Esophagus squamous epithelium (tissue), 5 donors: Measurements from ENCODE around the gene MCRIP1. TPM values are rescaled to one million over a fixed set of nuclear protein-coding genes. Genes with fewer than 3 reads are reported as not detected.

Experiments
- DNase-seq: peaks from one replicate; lab custom pipeline; 2025; lab: John Stamatoyannopoulos, UW
- H3K27ac ChIP-seq, 4 donors: fragments of 200-600 bp; sonication (generic); one replicate each; pipeline ENCODE4 v1.5.1; 2016 to 2019; ENCODE audit warnings: mild to moderate bottlenecking in 1 of 4
- H3K27me3 ChIP-seq, 4 donors: fragments of 200-600 bp; sonication (generic); 1 replicate in 3 of 4; 2 replicates in 1 of 4; pipeline versions ENCODE4 v1.5.1 to v1.6.0; 2017 to 2021; ENCODE audit warnings: antibody characterized with exemption in 1 of 4
- H3K36me3 ChIP-seq, 3 donors: fragments of 200-600 bp; sonication (generic); one replicate each; pipeline ENCODE4 v1.5.1; 2016 to 2019
- H3K4me1 ChIP-seq, 3 donors: fragments of 200-600 bp; sonication (generic); one replicate each; pipeline ENCODE4 v1.5.1; 2017 to 2019
- H3K4me3 ChIP-seq, 4 donors: fragments of 200-600 bp; sonication (generic); 1 replicate in 3 of 4; 2 replicates in 1 of 4; pipeline ENCODE4 v1.5.1; 2016 to 2019; ENCODE audit warnings: mild to moderate bottlenecking in 2 of 4, moderate library complexity in 1 of 4
- H3K9me3 ChIP-seq, 3 donors: fragments of 200-600 bp; sonication (generic); one replicate each; pipeline ENCODE4 v1.5.1; 2016 to 2019
- CTCF ChIP-seq, 6 experiments: fragments of 450-650 bp in 4 of 6; fragments of 200-600 bp in 2 of 6; sonication (generic) in 2 of 6; IDR thresholded peaks; one replicate each; pipeline ENCODE4 v1.5.1; 2016 to 2019; ENCODE audit warnings: antibody characterized with exemption in 6 of 6, mild to moderate bottlenecking in 4 of 6, moderate library complexity in 4 of 6
- POLR2A ChIP-seq, 4 donors: fragments of 450-650 bp; IDR thresholded peaks; one replicate each; pipeline ENCODE4 v1.6.1; 2017; ENCODE audit warnings: antibody characterized with exemption in 4 of 4, mild to moderate bottlenecking in 4 of 4, moderate library complexity in 3 of 4
- WGBS, 2 donors: methylation state at CpG; one replicate each; pipeline ENCODE4 v1.1.5; 2018; 5-methylcytosine and 5-hydroxymethylcytosine counted together
- intact Hi-C: fragments of 100-400 bp; cut with DNase I; formaldehyde crosslinking; loops from one replicate; pipeline ENCODE4 v1.15.0; 2022
- total RNA-seq, 4 donors: library from RNA; depleted of rRNA; stranded (reverse); fragments of >200 nt; gene quantifications; one replicate each; pipeline ENCODE4 v1.1.0, GENCODE V29; 2016
- donor health status: DM: yes; HTN: yes; CAD: no.

MCRIP1 gene
- total RNA-seq, 4 donors from 2014 or later, result 8.7 to 28.0 (median 13.2) TPM

GRCh38 chr17:81865733-81866439 is 32.8 kb upstream of the MCRIP1 start:
- Histone ChIP-seq H3K36me3 (peaks cover 11 to 53% (median 22%) of the 10 kb centered on the region in 3 donors), H3K4me1 (peaks cover 42 to 91% (median 53%) of the 10 kb centered on the region in 3 donors), H3K9me3 (no peaks in the 10 kb centered on the region), H3K27ac (peak overlapping the region; percentile 95 to 100 (median 98)), H3K27me3 (no peaks in the 10 kb centered on the region), H3K4me3 (no peak overlapping the region)
- no peak for TF ChIP-seq CTCF (IDR thresholded peaks at IDR 0.05)
- TF ChIP-seq POLR2A (IDR thresholded peaks at IDR 0.05), result no peak
- 64% methylated on average over 8 of the region's 18 CpGs; no CpG with 5 or more reads in 1 of the 2 donors for WGBS, 2 donors
- intact Hi-C loops, result no loop called here
- no peak for DNase-seq

DNA sequence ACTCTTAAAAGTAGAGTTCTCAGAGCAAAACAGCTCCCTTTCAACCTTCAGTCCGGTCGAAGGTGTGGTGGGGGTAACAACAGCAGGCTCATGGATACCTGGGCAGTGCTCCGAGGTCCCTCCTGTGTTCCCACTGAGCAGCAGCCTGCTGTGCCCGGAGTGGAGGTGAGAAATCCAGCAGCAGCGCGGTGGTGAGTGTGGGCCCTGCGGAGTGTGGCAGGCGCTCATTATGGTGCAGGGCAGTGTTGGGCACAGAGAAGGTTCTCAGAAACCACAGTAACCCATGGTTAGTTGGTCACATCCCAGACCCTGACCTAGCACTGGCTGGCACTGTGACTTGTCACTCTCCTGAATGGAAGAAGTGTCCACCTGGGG is 32.3 kb upstream of the MCRIP1 start:
- Histone ChIP-seq H3K36me3 (peaks cover 11 to 53% (median 22%) of the 10 kb centered on the region in 3 donors), H3K27ac (peak overlapping the region in 3 of 4 donors; percentile 7 to 99 (median 95)), H3K4me3 (no peak overlapping the region), H3K4me1 (peaks cover 42 to 89% (median 53%) of the 10 kb centered on the region in 3 donors), H3K9me3 (no peaks in the 10 kb centered on the region), H3K27me3 (no peaks in the 10 kb centered on the region)
- intact Hi-C loops, result no loop called here
- no peak for DNase-seq
- 87 to 90% methylated on average over 7 of the region's 8 CpGs for WGBS, 2 donors
- no peak for TF ChIP-seq CTCF (IDR thresholded peaks at IDR 0.05)
- no peak for TF ChIP-seq POLR2A (IDR thresholded peaks at IDR 0.05)

GRCh38 chr17:81863833-81864768 is 31.0 kb upstream of the MCRIP1 start:
- intact Hi-C loops, result no loop called here
- peaks cover 11 to 44% (median 16%) of the 10 kb centered on the region in 3 donors for H3K36me3 ChIP-seq
- TF ChIP-seq CTCF (IDR thresholded peaks at IDR 0.05), result no peak
- TF ChIP-seq POLR2A (IDR thresholded peaks at IDR 0.05), result no peak
- H3K4me1 ChIP-seq, result peaks cover 36 to 85% (median 46%) of the 10 kb centered on the region in 3 donors
- no peak overlapping the region for H3K4me3 ChIP-seq
- H3K27me3 ChIP-seq, result no peaks in the 10 kb centered on the region
- H3K9me3 ChIP-seq, result no peaks in the 10 kb centered on the region
- H3K27ac ChIP-seq, result peak overlapping the region in 3 of 4 donors; percentile 11 to 57 (median 45)
- DNase-seq, result no peak
- 54 to 77% methylated on average over 2 to 4 of the region's 9 CpGs for WGBS, 2 donors

DNA sequence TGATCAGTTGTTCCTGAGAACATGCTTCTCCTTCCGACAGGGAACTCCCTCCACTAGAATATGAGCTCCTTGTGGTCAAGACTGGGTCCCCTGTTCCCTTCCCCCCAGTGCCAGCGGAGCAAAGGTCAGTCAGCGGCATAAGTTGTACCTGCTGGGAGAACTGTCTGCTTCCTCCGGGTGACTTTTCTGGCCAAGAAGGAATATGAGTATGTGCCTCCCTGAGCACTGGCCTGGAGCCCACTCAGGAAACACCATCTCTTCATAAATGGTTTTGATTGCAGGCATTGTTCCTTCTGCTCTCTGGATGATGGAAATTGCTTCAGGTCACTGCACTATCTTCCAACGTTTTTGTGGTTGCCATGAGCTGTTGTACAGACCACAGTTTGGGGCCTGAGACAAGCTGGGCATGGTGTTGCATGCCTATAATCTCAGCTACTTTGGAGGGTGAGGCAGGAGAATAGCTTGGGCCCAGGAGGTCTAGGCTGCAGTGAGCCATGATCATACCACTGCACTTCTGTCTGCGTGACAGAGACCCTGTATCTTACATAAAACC is 30.1 kb upstream of the MCRIP1 start:
- TF ChIP-seq POLR2A (IDR thresholded peaks at IDR 0.05), result no peak
- no peak for TF ChIP-seq CTCF (IDR thresholded peaks at IDR 0.05)
- intact Hi-C loops, result no loop called here
- no peak for DNase-seq
- Histone ChIP-seq H3K27me3 (no peaks in the 10 kb centered on the region), H3K36me3 (peaks cover 2 to 44% (median 7%) of the 10 kb centered on the region in 3 donors), H3K9me3 (no peaks in the 10 kb centered on the region), H3K27ac (peak overlapping the region in 2 of 4 donors; percentile 45 to 57), H3K4me3 (no peak overlapping the region), H3K4me1 (peaks cover 41 to 85% (median 46%) of the 10 kb centered on the region in 3 donors)
- WGBS, 2 donors, result 64 to 78% methylated on average over 6 of the region's 6 CpGs
